Stimulated activated CD4-positive, alpha-beta T cell treated with anti-CD3 and anti-CD28 coated beads, Interleukin-15, amount 100 ng/mL, for 1 hour (primary cell): ENCODE data around the gene CAMK2D.

Experiments used
- DNase-seq, 2 donors: peaks; one replicate each; pipeline ENCODE4 v3.0.0-alpha.2; 2020; ENCODE audit warnings: low read depth in 1 of 2, low spot score in 1 of 2

The CAMK2D gene

DNA sequence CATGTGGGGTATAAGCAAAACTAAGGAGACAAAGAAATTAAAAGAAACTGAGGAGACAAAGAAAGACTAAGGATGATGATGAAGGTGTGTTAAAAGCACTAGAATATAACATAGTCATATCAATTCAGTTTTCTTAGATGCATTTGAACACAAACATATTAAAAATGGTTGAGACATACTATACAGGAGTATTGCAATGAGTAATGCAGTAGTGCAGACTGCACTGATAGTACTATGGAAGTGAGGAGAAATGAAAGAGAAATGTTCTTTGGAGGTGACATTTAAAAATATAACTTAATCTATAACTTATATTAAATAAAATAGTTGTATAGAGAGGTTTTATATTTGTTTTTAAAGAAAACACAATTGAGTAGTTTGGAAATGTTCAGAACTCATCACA lies 279.2 kb downstream of the CAMK2D start:
- DNase-seq = no peak

DNA sequence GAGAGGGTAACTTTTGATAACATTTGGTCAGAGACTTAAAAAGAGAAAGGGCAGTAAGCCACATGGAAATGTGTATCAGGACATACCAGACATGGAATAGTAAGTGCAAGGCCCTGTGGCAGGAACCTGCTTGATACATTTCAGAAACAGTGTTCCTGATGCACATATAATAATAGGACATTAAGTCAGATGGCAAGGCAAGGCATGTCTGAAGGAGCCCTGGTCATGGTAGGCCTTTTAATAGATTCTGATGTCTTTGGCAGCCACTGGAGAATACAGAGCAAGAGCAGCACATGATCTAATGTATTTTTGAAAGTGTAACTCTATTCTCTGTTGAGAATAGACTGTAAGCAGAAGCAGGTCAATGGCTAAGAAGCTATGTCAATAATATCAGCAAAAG lies 279.7 kb downstream of the CAMK2D start:
- no peak for DNase-seq

DNA sequence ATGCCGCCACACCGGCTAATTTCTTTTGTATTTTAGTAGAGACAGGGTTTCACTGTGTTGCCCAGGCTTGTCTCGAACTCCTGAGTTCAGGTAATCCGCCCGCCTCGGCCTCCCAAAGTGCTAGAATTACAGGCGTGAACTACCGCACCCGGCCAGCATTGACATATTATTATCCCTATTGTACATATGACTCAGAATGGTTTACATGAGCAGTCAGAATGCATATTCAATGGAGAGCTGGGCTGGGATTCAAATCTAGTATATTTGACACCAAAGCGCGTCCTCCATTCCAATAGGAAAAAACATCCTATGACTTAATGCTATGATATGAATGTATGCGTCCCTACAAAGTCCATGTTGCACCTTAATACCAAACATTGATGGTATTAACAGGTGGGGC lies 281.4 kb downstream of the CAMK2D start:
- DNase-seq = no peak

DNA sequence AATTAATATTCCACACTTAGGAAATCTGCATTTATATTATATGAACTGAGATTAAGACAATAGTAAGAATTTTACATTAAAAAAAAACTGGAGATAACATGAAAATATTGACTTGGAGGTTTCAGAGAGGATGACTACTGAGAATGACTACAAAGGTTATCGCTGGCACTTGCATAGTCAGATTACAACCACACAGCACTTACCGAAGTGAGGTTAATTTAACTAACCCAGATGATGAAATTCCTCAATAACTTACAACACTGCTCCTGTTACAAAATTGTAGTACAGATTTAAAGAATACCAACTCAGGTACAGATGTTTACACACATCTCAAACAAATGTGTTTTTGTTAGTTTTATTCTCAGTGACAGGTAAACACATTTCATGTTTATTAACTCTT lies 283.5 kb downstream of the CAMK2D start:
- DNase-seq = no peak

DNA sequence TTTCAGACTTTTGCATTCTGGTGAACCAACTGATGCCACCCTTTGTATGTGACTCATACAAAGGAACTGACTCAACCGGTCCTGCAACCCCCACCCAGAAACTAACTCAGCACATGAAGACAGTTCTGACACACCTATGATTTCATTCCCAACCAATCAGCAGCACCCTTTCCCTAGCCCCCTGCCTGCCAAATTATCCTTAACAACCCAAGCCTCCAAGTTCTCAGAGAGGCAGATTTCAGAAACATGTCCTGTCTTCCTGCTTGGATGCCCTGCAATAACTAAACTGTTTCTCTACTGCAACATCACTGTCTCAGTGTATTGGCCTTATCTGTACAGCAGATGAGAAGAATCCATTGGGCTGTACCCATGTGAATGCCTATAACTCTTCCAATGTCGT lies 284.7 kb downstream of the CAMK2D start:
- peak in 1 of 2 donors; percentile 15 for DNase-seq

DNA sequence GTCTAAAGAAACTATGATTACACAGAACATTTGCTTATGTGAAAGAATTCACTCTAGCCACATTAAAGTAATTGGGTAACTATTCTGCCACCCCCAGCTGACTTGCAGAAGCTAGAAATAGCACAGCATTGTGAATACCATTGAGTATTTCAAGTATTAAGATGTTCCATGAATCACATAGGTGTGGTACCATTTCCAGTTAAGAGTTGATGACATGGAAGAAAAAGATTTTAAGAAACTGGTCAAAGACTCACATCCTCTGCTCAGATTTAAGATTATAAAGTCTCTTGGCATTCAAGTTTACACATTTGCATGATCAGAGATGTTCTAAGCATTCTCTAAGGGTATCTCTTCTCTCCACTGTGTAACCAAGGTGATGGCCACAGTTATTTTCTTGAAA lies 287.5 kb downstream of the CAMK2D start:
- no peak for DNase-seq

DNA sequence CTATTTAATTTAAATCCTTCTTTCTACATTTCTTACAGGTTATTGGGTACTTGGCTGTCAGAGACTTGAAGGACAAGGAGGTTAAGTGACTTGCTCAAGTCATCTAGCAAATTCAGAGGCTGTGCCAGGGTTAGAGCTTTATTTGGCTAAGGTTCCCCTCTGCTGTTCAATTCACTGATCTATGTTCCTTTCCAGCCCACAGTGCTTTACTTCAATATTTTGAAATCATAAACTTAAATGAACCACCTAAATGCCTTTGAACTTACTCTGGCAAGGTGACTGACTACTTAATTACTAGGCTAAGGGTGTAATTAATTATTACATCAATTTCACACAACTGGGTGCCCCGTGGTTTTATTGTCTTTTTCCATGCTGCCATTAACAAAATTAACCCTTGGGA lies 288.7 kb downstream of the CAMK2D start:
- no peak for DNase-seq

DNA sequence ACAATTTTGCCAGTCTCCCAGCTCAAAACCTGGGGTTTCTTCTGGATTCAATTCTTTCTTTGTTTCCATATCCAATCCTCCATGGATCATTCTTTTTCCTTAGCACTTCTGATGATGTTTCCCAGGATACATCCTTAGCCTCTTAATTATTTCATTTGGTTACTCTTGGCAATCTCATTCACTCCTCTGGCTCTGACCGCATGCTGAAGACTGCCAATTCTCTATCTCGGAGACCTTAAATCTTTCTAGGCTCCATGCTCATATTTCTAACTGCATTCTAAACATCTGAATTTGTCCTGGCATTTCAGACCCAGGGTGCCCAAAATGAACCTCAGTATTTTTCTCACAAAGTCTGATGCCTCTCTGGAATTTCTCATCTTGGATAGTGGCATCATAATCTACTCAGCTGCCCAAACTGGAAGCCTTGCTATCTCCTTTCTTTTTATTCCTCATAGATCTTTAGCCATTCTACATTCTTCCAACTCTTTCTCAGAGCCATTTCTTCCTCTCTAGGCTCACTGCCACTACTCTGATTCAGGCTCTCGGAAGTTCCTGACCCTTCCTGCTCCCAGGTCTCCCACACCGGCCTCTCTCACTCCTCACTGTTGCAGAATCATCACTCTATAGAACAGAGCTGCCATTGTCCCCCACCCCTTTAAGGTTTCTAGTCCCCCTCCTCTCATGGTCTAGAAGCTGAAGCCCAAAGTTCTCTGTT lies 290.2 kb downstream of the CAMK2D start:
- no peak for DNase-seq

DNA sequence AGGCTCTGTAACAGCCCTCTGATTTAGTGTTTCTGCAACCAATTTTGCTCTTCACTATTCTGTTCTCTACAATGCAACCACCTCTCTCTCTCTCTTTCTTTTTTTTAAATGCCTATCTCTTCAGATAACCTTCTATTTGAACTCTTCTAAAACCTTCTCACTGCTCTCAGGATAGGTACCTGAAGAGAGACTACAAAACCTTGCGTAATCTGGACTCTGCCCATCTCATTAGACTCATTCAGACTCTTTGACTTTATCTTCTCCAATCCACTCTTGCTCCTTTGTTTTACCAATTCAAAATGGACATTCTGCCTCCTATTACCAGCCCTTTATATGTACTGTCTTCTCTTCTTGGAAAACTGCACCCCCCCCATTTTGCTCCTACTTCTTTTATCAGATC lies 291.6 kb downstream of the CAMK2D start:
- no peak for DNase-seq

DNA sequence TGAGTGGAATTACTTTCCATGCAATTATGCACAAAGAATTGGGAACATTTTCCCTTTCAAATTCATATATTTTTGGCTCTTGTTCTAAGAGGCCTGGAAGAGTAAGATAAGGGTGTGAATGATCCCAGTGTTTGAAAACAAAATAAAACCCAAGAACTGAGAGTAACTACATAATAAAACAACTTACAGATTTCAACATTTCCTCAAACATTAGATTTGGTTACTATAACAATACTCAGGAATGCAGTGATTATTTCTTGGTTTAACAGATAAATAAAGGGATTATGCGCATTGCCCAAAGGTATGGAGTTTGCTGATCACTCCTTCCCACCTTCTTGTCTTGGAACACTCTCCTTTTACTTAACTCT lies 292.5 kb downstream of the CAMK2D start:
- DNase-seq = no peak

DNA sequence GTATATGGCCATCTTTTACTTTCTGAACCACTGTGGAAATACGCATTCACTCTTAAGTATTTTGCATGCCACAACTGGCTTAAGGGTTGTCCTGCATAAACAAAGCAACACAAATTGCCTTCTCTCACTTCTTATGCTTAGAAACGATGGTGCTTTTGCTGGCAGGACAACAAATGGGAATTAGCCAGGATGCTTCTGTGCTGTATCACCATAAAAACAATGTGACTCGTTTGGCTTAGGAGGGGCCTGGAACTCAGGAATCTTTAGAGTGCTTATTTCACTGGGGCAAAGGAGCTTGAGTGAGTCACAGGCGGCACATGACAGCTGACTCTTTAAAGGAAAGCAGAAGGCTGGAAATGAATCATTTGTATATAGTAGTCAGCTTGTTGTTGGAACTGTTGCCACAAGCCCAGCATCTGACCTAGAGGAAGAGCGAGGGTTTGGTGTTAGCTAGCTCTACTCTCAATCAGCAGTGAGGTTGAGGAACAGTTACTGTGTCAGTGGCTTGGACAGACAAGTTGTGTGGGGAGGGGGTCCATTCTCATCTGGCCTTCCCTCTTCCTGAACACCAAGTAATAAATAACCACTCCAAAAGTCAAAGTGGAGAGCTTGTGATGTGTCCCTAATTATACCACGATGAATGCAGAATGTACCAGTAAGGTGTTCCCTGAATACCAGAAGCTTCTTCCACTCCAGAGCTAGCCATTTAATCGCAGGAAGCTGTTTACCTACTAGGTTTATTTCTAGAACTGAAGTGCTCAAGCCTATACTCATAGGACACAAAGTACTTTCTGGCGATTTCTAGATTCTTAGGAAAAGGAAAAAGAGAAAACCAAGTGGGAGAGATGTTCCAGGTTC lies 293.1 kb downstream of the CAMK2D start:
- DNase-seq = no peak

DNA sequence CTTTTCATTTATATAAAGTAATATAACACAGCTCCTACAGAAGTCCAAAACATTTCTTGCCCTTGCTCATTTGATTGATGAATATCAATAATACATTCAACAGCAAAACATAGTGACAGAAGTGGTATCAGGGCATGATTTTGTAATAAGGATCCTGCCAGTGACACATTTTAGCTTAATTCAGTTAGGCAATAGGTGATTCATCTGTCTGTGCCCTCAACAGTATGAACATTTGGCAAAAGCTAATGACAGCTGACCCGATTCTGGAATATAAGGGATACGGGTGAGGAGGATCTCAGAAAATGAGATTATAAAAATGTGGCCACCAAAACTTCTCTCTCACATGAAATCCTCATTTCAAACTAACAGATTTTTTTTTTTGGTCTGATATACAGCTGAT lies 294.0 kb downstream of the CAMK2D start:
- DNase-seq = no peak

DNA sequence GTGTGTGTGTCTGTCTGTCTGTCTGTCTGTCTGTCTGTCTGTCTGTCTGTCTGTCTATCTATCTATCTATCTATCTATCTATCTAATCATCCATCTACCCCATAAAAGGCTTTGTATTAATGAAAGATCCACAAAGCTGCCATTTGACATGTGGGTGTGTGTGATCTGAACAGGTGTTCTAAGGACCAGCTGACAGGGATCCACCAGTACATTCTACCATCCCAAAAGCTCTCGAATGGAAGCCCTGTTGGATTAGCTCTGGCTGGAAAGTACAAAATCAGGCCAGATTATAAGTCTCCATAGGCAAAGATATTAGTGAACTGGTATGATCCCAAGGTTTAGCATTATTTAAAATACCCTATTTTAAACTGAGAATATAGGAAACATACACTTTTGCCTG lies 299.3 kb downstream of the CAMK2D start:
- DNase-seq = no peak

DNA sequence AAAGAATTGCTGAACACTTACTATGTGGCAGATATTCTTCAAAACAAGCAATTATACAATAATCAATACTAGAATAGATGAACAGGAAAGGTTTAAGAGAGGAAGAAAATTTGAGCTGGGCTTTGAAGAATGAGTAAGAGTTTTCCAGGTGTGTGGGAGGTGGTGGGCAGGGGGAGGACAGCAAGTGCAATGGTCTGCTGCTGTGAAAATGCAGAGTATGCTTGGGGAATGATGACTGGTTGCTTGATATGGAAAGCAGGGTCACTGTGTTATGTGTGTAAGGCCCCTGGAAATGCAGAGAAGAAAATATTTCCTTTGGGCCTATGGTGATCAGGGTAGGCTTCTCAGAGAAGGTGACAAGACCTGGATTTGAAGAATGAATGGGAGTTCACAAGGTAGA lies 300.3 kb downstream of the CAMK2D start:
- no peak for DNase-seq

DNA sequence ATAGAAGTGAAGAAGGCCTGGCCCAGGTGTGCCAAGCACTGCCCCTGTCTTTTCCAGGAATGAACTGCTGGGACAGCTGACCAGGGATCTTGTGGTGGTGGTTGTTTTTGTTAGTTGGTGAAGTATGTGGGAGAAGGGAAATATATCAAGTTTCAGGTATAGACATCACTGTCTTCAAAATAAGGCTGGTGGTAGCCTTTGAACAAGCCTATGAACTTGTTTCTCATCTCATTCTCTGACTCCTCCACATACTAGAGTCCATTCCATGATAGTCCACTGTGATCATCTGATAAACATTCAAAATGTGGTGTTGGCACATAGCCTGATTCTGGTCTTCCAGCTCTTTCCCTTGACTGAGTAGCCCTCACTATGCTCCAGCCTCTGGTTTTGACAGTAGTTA lies 303.7 kb downstream of the CAMK2D start:
- DNase-seq = no peak

DNA sequence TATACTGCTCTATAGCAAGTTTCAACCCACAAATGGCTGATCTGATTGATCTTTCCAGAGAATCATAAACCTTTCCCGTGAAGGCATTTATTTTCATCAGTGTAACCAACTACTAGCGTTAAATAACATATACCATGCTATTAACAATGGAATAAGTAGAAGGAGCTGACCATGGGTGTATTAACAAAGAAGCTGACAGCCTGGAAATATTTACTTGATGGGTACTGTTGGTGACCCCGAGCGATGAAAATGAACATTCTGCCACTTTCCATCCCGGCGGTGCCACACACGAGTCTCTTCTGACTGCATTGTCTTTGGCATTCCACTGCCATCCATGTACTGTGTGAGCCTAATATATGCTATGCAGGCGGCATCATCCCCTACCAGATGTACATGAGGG lies 304.4 kb downstream of the CAMK2D start:
- DNase-seq = no peak

DNA sequence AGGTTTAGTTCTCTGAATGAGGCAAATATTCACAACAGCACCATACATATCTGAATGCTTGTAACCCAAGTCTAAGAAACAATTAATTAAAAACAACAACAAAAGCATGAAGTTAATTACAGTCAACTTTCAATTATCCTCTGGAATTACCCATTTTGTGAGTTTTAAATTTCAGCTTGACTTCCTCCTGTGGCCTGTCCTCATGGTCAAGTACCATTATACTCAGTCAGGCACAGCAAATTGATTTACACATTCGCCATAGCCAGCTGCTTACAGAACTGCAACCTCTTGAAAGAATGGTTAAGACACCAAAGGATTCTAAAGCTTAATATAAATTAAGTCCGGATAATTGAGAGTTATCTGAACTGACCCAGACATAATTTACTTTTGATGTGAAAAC lies 306.5 kb downstream of the CAMK2D start:
- DNase-seq = no peak

DNA sequence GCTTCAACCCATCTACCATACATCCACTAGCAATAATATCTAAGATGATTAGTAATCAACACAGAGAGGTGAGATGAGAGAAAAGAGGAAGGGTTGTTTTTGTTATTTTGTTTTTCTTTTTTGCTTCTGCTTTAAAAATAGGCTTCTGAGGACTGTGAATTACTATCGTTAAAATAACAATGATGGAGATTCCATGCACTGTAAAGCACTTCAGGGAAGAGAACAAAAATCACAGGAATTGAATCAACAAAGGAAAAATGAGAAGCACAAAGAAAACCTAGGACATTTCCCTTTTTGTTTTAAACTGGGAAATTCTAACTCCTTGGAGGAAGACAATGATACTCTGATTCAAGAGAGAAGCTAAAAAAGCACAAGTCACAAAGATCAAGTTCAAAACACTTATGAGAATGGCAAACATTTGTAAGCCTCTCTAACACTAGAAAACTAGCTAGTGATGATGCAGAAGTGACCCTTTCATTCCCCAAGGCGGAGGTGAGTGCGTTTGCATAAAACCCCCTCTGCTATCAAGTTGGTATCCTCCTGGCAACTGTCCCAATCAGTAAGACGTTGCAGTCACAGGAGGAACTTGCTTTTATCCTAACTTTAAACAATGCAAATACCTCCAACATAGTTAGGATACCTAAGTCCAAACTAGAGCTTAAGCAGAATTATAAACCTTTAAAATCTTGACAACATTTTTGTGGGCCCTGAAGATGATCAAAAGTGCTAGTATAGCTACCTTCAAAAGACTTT lies 308.5 kb downstream of the CAMK2D start:
- no peak for DNase-seq

DNA sequence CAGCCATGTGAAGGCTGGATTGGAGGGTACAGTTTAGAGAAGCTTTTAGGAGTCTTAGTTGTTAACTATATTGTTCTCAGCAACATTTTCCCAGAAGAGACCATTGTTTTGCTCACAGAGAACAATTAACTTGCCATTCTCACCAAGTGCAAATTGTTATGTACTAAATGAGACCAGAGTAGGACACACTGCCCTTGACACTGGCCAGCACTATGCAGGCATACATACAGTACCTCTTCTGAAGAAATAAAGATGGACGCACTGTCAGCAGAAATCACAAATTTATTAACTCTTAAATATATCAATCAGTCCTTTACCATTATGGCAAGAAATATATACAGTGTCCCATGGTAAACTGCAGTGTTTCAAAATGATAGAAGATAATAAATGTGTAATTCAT lies 309.4 kb downstream of the CAMK2D start:
- DNase-seq = no peak

DNA sequence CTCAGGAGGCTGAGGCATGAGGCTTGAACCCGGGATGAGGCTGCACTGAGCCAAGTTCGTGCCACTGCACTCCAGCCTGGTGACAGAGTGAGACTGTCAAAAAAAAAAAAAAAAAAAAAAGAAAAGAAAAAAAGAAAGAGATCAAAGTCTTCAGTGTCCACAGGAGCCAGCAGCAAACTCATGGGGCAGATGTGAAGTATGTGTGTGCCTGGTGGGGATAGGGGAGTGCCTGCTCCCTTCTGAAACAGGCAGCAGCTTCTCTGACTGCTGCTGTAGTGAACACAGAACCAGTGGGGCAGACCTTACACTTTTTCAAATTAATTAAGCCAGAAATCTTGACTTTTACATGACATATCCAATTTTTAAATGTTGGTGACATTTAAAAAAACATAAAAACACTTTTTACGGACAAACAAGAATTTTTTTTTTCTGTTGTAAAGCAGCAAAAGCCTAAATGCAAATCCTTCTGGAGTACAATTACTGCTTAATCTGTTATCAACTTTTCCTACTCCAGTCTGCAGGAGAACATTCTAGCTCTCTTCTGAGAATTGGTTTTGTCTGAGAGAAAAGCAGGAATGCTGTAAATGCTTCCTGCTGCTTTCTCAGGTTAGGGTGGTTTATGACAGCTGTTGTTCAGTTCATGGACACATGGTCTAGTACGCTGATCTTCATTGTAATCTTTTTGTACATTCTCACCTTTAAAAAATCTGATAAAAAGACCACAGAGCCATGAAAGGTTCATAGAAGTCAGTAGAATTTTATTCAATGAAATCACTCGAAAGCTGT lies 311.1 kb downstream of the CAMK2D start:
- no peak for DNase-seq

DNA sequence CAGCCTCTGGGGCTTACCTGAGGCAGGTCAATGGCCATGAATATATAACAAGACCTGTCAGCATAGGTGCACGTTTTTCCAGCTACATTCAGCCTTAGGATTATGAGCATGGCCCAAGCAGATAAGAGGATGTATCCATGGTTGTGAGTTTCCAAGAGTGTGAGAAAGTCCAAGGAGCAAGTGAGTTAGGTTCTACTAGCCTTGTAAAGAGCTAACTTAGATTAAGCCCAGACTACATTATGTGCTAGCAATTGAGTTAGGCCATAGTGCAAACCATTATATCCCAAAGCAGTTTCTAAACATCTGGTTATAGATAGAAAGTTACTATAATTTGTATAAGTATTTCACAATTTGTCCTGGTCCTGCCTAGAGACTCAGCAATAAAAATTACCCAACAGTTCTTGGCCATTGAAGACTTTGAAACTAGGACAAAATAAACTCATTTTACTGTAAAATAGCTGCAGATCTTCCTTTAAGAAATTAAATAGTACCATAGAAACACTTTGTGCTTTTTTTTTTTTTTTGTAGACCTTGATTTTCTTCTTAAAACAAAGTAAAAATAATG lies 312.0 kb downstream of the CAMK2D start:
- DNase-seq = no peak
